ENCODE results near the gene TRAF3IP3.

TRAF3IP3 gene

GRCh38 chr1:209815490-209815889, 59.6 kb downstream of the TRAF3IP3 start:
- Mint-ChIP-seq H3K27me3 (peaks cover 3% of the 10 kb centered on the region), H3K27ac (no peak overlapping the region), H3K4me1 (no peaks in the 10 kb centered on the region), H3K36me3 (no peaks in the 10 kb centered on the region), H3K9me3 (no peaks in the 10 kb centered on the region), H3K4me3 (no peak overlapping the region)
- ATAC-seq: no peak

- Mint-ChIP-seq H3K27me3 (peaks cover 7% of the 10 kb centered on the region), H3K27ac (no peak overlapping the region), H3K9me3 (no peaks in the 10 kb centered on the region), H3K4me3 (no peak overlapping the region), H3K36me3 (no peaks in the 10 kb centered on the region), H3K4me1 (no peaks in the 10 kb centered on the region)
- ATAC-seq: no peak
These were observed 60.1 kb downstream of the TRAF3IP3 start for GRCh38 chr1:209815931-209816341.

DNA sequence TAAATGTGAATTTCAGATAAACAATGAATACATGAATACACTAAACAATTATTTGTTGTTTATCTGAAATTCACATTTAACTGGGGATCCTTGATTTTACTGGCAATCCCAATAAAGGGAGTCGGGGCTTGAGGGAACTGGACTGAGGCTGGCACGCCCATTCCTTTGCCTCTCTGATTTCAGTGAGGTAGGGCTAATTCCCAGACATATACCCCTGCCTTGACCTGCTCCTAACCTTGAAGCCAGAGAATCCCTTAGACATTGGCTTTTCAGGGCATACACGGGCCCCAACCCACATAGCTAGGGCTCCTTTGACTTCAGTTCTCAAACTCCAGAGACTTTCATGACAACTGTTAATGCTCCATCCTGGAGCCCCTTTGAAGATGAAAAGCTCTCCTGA, 61.1 kb downstream of the TRAF3IP3 start:
- peaks cover 15% of the 10 kb centered on the region for H3K27me3 Mint-ChIP-seq
- H3K4me1 Mint-ChIP-seq: no peaks in the 10 kb centered on the region
- no peak for ATAC-seq
- no peak overlapping the region for H3K27ac Mint-ChIP-seq
- H3K36me3 Mint-ChIP-seq: no peaks in the 10 kb centered on the region
- H3K9me3 Mint-ChIP-seq: no peaks in the 10 kb centered on the region
- H3K4me3 Mint-ChIP-seq: no peak overlapping the region

DNA sequence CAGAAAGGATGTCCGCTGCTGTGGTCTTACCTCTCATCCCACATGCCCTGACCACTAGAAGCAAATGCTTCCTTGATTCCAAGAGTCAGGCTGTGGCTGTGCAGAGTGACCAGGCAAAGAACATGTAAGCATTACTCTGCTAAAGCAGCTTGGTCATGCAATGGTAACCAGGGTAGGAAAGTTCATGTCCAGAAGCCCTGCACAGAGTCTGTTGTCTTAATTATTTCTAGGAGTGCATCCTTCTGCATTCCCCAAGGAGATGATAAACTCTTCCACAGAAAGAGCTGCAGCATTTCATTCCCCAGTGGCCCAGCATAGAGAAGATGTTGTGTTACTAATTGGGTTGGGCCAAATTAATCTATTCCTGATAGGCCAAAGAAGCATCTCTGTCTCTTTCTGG, 61.8 kb downstream of the TRAF3IP3 start:
- H3K27me3 Mint-ChIP-seq: peaks cover 20% of the 10 kb centered on the region
- H3K9me3 Mint-ChIP-seq: no peaks in the 10 kb centered on the region
- no peak overlapping the region for H3K27ac Mint-ChIP-seq
- no peak overlapping the region for H3K4me3 Mint-ChIP-seq
- H3K36me3 Mint-ChIP-seq: no peaks in the 10 kb centered on the region
- no peak for ATAC-seq
- peaks cover 2% of the 10 kb centered on the region for H3K4me1 Mint-ChIP-seq

GRCh38 chr1:209819058-209819457, 63.2 kb downstream of the TRAF3IP3 start:
- Mint-ChIP-seq H3K27ac (no peak overlapping the region), H3K36me3 (no peaks in the 10 kb centered on the region), H3K4me1 (peaks cover 8% of the 10 kb centered on the region), H3K4me3 (no peak overlapping the region), H3K27me3 (peaks cover 26% of the 10 kb centered on the region), H3K9me3 (no peaks in the 10 kb centered on the region)
- no peak for ATAC-seq

DNA sequence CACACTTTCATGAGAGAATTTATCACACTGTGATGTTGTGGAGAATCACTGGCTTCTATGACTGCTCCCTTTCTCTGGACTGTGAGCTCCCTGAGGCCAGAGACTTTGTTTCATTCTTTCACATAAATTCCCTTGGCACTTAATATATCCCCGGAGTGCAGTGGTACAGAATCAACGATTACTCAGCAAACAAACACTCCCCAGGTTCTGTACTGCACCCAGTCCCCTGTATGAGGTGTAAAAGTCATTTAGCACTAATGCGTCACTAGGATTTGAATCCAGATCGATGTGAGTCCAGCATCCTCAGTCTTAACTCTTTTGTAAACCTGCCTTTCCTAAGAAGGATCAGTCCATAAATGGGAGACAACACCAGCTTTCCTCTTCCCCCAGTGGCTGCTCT, 65.1 kb downstream of the TRAF3IP3 start:
- Mint-ChIP-seq H3K9me3 (no peaks in the 10 kb centered on the region), H3K4me3 (no peak overlapping the region), H3K27ac (no peak overlapping the region), H3K27me3 (peaks cover 26% of the 10 kb centered on the region), H3K4me1 (peaks cover 8% of the 10 kb centered on the region), H3K36me3 (no peaks in the 10 kb centered on the region)
- no peak for ATAC-seq

DNA sequence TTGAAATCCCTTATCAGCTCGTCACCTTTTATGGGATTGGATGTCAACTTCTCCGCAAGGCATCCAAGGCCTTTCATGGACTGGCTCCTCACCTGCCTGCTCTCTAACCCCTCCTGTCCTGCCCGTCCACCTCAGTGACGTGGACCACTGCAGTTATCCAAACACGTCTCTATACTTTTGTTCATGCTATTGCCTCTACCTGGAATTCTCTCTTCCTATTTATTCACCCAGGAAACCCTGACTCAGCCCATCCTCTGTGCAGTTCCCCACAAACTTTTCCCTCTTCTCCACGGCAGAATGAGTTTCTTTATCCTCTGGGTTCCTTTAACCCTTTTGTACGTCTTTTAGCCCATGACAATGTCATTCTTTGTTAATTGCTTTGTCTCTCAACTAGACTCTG, 66.9 kb downstream of the TRAF3IP3 start:
- Mint-ChIP-seq H3K4me1 (peaks cover 17% of the 10 kb centered on the region), H3K9me3 (no peaks in the 10 kb centered on the region), H3K27me3 (peaks cover 26% of the 10 kb centered on the region), H3K4me3 (no peak overlapping the region), H3K27ac (peak overlapping the region; percentile 17), H3K36me3 (no peaks in the 10 kb centered on the region)
- no peak for ATAC-seq

GRCh38 chr1:209823143-209824041, 67.5 kb downstream of the TRAF3IP3 start:
- ATAC-seq: no peak
- Mint-ChIP-seq H3K27ac (peak overlapping the region; percentile 17), H3K4me3 (no peak overlapping the region), H3K27me3 (peaks cover 26% of the 10 kb centered on the region), H3K9me3 (no peaks in the 10 kb centered on the region), H3K4me1 (peaks cover 21% of the 10 kb centered on the region), H3K36me3 (no peaks in the 10 kb centered on the region)

DNA sequence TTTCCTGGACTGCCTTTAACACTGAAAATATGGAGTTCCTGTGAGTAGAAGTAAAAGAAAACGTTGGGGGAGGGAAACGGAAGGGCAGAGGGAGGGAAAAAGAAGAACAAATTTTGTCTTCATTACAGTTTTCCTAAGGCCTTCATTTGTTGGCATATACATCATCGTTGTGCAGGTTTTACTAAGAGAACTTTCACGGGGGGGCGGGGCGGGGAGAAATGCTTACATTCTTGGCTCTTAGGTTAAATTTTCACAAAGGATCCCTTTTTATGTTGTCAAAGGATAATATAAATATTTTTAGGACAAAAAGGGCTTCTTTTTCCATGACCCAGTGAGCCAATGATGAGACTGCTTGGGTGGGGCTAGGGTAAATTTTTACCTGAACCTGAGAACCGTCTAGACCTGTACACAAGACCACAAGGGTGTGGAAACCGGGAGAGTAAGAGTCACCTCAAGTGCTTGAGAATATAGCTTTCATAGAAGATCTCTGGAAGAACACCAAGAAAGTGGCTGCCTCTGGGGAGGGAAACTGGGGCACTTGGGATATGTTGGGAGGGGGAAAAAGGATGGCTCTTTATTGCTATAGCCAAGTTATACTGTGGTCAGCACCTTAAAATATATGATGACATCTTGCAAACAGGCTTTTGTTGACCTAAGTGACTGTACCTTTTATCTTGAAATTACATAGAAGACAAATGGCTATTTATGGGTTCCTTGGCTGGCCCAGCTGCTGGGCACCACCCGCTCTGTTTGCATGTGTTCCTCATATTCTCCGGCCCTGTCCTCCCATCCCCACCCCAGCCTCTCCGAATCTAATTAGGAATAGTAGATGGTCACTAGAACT, 70.0 kb downstream of the TRAF3IP3 start:
- Mint-ChIP-seq H3K27ac (no peak overlapping the region), H3K9me3 (no peaks in the 10 kb centered on the region), H3K27me3 (peaks cover 20% of the 10 kb centered on the region), H3K36me3 (peaks cover 4% of the 10 kb centered on the region), H3K4me1 (peaks cover 43% of the 10 kb centered on the region), H3K4me3 (no peak overlapping the region)
- ATAC-seq: no peak

DNA sequence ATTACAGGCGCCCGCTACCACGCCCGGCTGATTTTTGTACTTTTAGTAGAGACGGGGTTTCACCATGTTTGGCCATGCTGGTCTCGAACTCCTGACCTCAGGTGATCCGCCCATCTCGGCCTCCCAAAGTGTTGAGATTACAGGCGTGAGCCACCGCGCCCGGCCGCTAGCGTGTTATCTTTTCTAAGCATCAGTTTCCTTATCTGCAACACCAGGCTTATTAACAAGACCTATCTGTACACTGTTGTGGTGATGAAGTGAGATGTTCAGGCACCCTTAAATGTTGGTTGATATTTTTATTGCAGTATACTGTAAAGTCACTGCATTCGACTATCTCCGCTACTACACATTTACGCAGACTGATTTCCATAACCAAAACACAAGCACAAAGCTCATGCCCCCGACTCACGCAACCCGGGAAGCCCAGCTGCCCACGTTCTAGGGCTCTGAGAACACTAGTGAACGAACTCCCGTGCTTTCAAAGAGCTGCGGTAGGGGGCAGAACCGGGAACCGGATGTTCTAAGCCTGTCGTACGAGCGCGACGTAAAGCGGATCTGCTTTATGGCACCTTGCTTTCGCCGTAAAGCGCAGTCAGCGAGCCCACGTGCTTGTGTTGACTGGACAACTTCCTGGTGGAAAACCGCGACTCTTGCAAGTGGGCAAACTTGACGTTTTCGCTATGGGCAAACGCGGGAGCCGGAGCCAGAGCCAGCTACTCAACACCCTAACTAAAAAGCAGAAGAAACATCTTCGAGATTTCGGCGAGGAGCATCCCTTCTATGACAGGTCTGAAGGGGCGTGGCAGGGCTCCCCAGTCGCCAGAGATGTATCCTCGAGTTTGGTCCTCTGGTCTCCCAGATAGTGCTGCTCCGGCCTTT, 71.8 kb downstream of the TRAF3IP3 start, which contains the start of gene UTP25:
Gene UTP25, plus strand, starts transcription at position 589 of the 879 bp plus-strand sequence. Its CDS starts 92 bp downstream, at position 681.
- Mint-ChIP-seq H3K4me1 (peaks cover 45% of the 10 kb centered on the region), H3K27ac (peak within 1 kb of the TSS; percentile 88), H3K4me3 (peak within 1 kb of the TSS; percentile 93), H3K9me3 (no peaks in the 10 kb centered on the region), H3K36me3 (peaks cover 21% of the 10 kb centered on the region), H3K27me3 (peaks cover 7% of the 10 kb centered on the region)
- ATAC-seq: peak; percentile 96

- H3K4me3 Mint-ChIP-seq: peak overlapping the region; percentile 51
- H3K27ac Mint-ChIP-seq: no peak overlapping the region
- ATAC-seq: no peak
- no peaks in the 10 kb centered on the region for H3K27me3 Mint-ChIP-seq
- H3K36me3 Mint-ChIP-seq: peaks cover 42% of the 10 kb centered on the region
- no peaks in the 10 kb centered on the region for H3K9me3 Mint-ChIP-seq
- peaks cover 45% of the 10 kb centered on the region for H3K4me1 Mint-ChIP-seq
These were observed 73.9 kb downstream of the TRAF3IP3 start for GRCh38 chr1:209829716-209830115.

DNA sequence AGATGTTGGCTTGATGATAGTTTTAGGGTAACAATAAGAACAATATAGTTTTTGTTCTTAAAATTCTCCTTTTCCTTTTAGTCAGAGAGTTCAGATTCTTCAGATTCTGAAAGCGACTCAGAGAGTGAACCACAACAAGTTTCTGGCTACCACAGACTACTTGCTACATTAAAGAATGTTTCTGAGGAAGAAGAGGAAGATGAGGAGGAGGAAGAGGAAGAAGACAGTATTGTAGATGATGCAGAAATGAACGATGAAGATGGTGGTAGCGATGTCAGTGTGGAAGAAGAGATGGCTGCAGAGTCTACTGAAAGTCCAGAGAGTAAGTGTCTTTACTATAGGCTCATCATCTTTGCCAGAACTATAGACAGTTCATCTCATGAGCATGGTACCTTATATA, 74.9 kb downstream of the TRAF3IP3 start:
- Mint-ChIP-seq H3K27me3 (no peaks in the 10 kb centered on the region), H3K4me1 (peaks cover 55% of the 10 kb centered on the region), H3K36me3 (peaks cover 52% of the 10 kb centered on the region), H3K9me3 (no peaks in the 10 kb centered on the region), H3K27ac (no peak overlapping the region), H3K4me3 (no peak overlapping the region)
- ATAC-seq: no peak

DNA sequence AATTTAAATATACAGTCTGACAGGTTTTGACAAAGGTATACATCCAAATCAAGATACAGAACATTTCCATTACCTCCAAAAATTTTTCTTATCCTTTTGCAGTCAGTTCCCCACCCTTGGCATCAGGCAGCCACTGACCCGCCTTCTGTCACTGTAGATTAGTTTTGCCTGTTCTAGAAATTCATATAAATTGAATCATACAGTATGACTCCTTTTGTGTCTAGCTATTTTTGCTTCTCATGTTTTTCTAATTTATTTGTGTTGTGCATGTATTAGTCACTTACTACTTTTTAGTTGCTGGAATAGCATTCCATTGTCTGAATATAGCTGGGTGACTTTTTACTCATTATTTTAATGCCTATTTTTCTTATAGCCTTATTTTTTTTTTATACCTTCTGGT, 75.8 kb downstream of the TRAF3IP3 start:
- no peaks in the 10 kb centered on the region for H3K27me3 Mint-ChIP-seq
- no peak overlapping the region for H3K4me3 Mint-ChIP-seq
- no peak overlapping the region for H3K27ac Mint-ChIP-seq
- no peak for ATAC-seq
- no peaks in the 10 kb centered on the region for H3K9me3 Mint-ChIP-seq
- peaks cover 61% of the 10 kb centered on the region for H3K36me3 Mint-ChIP-seq
- peaks cover 60% of the 10 kb centered on the region for H3K4me1 Mint-ChIP-seq
